Measurements from ENCODE around the gene REEP3.

DNA sequence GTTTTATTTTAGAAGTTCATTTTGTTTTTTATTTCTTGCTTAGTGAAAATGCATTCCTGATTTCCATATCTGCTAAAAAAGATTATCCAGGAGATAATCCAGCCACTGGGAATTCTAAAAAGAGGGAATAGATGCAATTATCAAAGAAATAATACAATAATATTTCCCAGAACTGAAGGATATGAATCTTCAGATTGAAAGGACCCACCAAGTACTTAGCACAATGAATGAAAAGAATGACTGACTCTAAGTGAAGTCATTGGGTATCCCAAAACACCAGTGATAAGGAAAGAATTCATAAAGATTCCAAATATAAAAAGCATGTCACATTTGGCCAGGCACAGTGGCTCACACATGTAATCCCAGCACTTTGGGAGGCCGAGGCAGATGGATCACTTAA, 79.3 kb downstream of the REEP3 start:
- TF ChIP-seq TAF1 (IDR thresholded peaks at IDR 0.05; ENCODE audit: borderline replicate concordance, insufficient read depth, low read length) (no peak), POLR2AphosphoS5 (IDR thresholded peaks at IDR 0.05; ENCODE audit: low read depth, low read length) (no peak)
